ENCODE data around the gene LDLRAD4. TPM values are rescaled to one million over a fixed set of nuclear protein-coding genes. Genes with fewer than 3 reads are reported as not detected.
A peak's percentile ranks its signal among the peaks of the same experiment; 100 is the strongest.

LDLRAD4 gene
- total and polyA plus RNA-seq, 2 experiments from 2014 or later, result 0.73 to 1.9 TPM

DNA sequence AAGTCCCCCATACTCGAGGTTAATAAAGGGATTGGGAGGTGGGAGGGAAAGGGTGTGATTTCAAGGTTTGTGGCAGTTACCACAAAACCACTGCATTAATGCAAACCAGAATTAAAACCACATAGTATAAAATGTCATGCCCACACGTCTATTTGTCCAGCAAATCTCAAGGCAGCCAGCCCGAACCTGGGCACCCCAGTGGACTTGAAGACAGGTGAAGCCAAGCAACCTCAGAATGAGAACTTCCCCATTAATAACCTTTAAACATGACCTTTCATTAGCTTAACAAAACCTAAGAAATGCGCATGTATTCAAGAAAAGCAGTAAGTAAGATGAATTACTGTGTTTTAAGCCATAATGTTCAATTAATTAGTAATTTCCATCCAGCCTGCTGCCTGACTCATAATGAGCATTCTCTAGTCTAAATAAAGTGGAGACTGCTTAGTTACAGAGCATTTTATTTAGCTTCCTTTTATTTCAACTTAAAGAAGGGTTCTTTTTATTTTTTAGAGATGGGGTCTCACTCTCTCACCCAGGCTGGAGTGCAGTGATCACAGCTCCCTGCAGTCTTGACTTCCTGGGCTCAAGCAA lies 278.2 kb downstream of the LDLRAD4 start:
- no peak overlapping the region for H3K27ac Mint-ChIP-seq
- H3K4me3 Mint-ChIP-seq, result no peak overlapping the region
- H3K36me3 ChIP-seq (ENCODE audit: insufficient read depth), result no peaks in the 10 kb centered on the region
- TF ChIP-seq, protein P1, sequence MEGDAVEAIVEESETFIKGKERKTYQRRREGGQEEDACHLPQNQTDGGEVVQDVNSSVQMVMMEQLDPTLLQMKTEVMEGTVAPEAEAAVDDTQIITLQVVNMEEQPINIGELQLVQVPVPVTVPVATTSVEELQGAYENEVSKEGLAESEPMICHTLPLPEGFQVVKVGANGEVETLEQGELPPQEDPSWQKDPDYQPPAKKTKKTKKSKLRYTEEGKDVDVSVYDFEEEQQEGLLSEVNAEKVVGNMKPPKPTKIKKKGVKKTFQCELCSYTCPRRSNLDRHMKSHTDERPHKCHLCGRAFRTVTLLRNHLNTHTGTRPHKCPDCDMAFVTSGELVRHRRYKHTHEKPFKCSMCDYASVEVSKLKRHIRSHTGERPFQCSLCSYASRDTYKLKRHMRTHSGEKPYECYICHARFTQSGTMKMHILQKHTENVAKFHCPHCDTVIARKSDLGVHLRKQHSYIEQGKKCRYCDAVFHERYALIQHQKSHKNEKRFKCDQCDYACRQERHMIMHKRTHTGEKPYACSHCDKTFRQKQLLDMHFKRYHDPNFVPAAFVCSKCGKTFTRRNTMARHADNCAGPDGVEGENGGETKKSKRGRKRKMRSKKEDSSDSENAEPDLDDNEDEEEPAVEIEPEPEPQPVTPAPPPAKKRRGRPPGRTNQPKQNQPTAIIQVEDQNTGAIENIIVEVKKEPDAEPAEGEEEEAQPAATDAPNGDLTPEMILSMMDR (conservative IDR thresholded peaks at IDR 0.05; ENCODE audit: low read depth in 2 of 2), result no peak
- no peak for TF ChIP-seq ZNF114 (CRISPR knock-in tag; IDR thresholded peaks at IDR 0.05)
- no peak for TF ChIP-seq EZH2 (IDR thresholded peaks at IDR 0.05; ENCODE audit: low read depth, unreplicated experiment)
- TF ChIP-seq JUNB (IDR thresholded peaks at IDR 0.05; ENCODE audit: unreplicated experiment), result no peak
- TF ChIP-seq EZH2phosphoT487 (IDR thresholded peaks at IDR 0.05; ENCODE audit: unreplicated experiment), result no peak
- no peak for TF ChIP-seq ZNF331 (CRISPR knock-in tag; IDR thresholded peaks at IDR 0.05; ENCODE audit: low read depth)
- peaks cover 22% of the 10 kb centered on the region for H3K36me3 Mint-ChIP-seq (ENCODE audit: low read depth)
- peaks cover 29% of the 10 kb centered on the region for H3K4me1 ChIP-seq (ENCODE audit: insufficient read depth)
- H3K79me2 ChIP-seq (replicated peaks; ENCODE audit: insufficient read depth), result no peaks in the 10 kb centered on the region
- H3K27me3 ChIP-seq (ENCODE audit: insufficient read depth), result no peaks in the 10 kb centered on the region
- H3K27me3 Mint-ChIP-seq (ENCODE audit: insufficient read depth, low read depth, poor library complexity), result peaks cover 31% of the 10 kb centered on the region
- H3F3A ChIP-seq (replicated peaks; ENCODE audit: low read depth), result no peaks in the 10 kb centered on the region
- ATAC-seq (no peak), DNase-seq (ENCODE audit: low spot score) (no peak)
- H3K4me1 Mint-ChIP-seq, result peaks cover 34% of the 10 kb centered on the region
- peaks cover 23% of the 10 kb centered on the region for H3K9me3 Mint-ChIP-seq
- no peak overlapping the region for H2AFZ ChIP-seq
- no peaks in the 10 kb centered on the region for H4K20me1 ChIP-seq (replicated peaks; ENCODE audit: insufficient read depth)
- H3K4me2 ChIP-seq, result no peak overlapping the region
- no peak overlapping the region for H3K27ac ChIP-seq (ENCODE audit: low read depth)
- H3K4me3 ChIP-seq, result no peak overlapping the region
- no peaks in the 10 kb centered on the region for H3K9me2 ChIP-seq (ENCODE audit: insufficient read depth)

GRCh38 chr18:13499803-13500202 lies 281.2 kb downstream of the LDLRAD4 start:
- Mint-ChIP-seq H3K4me1 (peaks cover 43% of the 10 kb centered on the region), H3K9me3 (peaks cover 23% of the 10 kb centered on the region), H3K36me3 (ENCODE audit: low read depth) (peaks cover 22% of the 10 kb centered on the region), H3K27ac (no peak overlapping the region), H3K4me3 (peak overlapping the region; percentile 9; the same call in 1 of the 3 replicates), H3K27me3 (ENCODE audit: insufficient read depth, low read depth, poor library complexity) (peaks cover 35% of the 10 kb centered on the region)
- Histone ChIP-seq H3K4me2 (peak overlapping the region; percentile 55), H3K27me3 (ENCODE audit: insufficient read depth) (no peaks in the 10 kb centered on the region), H3K79me2 (replicated peaks; ENCODE audit: insufficient read depth) (no peaks in the 10 kb centered on the region), H3F3A (replicated peaks; ENCODE audit: low read depth) (no peaks in the 10 kb centered on the region), H3K4me3 (peak overlapping the region; percentile 4; the same call in 1 of the 2 replicates), H3K27ac (ENCODE audit: low read depth) (no peak overlapping the region; the same call in 1 of the 2 replicates), H3K4me1 (ENCODE audit: insufficient read depth) (peaks cover 34% of the 10 kb centered on the region), H4K20me1 (replicated peaks; ENCODE audit: insufficient read depth) (no peaks in the 10 kb centered on the region), H3K36me3 (ENCODE audit: insufficient read depth) (no peaks in the 10 kb centered on the region), H3K9me2 (ENCODE audit: insufficient read depth) (no peaks in the 10 kb centered on the region), H2AFZ (no peak overlapping the region)
- DNase-seq (ENCODE audit: low spot score), result no peak
- TF ChIP-seq, protein P1 (conservative IDR thresholded peaks at IDR 0.05; ENCODE audit: low read depth in 2 of 2), result no peak
- TF ChIP-seq NANOG (IDR thresholded peaks at IDR 0.05; ENCODE audit: borderline replicate concordance), result no peak
- ATAC-seq, result no peak

Measured in GM23338 (cell line).